ENCODE measurements around the gene BBOF1.

The BBOF1 gene

DNA sequence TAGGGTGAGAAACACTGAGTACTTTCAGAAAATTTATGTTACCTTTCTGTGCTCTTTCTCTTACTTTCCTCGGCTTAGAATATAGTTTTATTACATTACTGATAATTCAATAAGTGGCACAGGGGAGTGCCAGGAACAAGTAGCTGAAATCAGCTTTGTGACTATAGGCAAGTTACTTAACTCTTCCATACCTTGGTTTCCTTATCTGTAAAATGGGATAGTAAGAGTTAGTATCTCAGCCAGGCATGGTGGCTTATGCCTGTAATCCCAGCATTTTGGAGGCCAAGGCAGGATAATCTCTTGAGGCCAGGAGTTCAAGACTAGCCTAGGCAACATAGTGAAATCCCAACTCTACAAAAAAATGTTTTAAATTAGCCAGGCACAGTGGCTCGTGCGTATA is 15.4 kb downstream of the BBOF1 start:
- no peak for DNase-seq

DNA sequence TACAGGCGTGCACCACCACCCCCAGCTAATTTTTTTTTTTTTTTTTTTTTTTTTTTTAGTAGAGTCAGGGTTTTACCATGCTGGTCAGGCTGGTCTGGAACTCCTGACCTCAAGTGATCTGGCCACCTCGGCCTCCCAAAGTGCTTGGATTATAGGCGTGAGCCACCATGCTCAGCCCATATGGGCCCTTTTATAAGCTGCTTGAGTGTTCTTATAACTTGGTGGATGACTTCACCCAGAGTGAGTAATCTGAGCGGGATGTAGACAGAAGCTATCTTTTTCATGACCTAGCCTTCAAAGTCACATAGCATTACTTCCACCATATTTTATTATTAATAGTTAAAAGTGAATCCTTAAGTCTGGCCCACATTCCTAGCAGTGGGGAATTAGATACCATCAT is 16.4 kb downstream of the BBOF1 start:
- DNase-seq: no peak

DNA sequence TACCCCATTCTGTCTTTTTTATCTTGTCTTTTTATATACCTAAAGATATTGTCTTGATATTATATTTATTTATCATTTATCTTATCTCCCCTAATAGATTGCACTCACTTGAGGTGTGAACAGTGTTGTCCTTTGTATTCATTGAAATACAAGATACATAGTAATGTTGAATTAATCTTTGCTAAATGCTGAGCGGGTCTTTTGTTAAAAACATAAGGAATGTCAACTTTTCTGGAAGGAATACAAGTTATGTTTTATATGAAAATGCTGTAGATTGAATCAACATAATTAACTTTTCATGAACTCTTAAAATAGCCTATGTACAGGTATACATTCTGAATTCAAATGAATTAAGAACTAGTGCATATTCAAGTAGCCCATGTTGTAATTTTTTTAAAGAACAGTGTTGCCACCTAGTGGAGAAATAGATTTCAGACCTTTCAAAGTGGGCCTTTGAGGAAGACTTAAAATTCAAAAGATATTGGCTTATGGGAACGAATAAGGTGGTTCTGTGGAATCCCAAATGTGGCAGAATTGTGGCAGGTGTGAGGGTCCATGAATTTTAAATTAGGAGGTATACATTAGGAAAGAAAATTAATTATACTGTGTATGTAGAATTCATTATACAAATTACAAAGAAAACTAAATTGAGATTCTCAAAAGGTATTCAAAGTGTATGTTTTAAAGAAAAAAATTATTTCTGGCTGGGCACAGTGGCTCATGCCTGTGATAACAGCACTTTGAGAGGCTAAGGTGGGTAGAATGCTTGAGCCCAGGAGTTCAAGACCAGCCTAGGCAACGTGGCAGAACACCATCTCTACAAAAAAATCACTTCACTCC is 19.1 kb downstream of the BBOF1 start:
- DNase-seq: peak; percentile 12

DNA sequence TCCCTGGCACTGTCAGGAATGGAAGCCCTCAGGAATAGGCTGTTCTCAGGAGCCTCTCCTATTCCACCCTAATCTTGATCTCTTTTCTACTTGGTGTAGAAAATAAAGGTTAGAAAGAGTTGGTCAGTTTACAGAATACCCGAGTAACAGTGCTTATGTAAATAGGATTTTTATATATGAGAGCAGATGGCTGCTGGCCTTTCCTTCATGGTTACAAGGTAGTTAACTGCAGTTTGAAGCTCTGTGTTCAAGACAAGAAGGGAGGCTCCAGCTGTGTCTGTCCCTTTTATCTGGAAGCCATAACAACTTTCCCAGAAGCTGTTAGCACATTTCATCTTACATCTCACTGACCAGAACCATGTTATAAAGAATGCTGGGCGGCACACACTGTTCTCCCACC is 23.1 kb downstream of the BBOF1 start:
- DNase-seq: no peak

DNA sequence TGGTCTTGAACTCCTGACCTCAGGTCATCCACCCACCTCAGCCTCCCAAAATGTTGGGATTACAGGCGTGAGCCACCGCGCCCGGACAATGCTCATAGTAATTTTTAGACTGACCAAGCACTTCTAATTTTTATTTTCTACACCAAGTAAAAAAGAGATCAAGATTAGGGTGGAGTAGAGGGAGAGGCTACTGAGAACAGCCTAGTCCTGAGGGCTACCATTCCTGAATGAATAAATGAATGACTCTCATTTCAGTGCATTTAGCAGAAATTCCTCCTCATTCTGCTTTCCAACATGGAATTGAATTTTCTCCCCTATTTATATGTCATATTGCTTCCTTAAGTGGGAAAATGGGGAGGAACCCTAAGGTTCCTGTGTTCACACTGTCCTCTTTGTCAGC is 26.4 kb downstream of the BBOF1 start:
- DNase-seq: no peak

DNA sequence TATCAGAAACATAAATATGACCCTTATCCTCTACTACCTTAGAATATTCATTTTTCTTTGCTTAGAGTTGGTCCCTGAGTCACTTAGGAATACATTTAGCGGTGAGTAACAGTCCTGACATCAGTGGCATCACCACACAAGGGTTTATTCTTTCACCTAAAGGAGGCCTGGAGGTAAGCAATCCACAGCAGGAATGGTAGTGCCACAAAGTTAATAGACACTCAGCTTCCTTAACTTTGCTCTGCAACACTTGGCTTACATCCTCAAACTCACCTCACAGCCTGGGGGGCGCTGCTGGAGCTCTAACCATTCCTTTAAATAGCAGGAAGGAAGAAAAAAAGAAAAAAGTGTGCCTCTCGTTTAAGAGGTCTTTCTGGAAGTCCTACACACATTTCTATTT is 29.1 kb downstream of the BBOF1 start:
- no peak for DNase-seq

DNA sequence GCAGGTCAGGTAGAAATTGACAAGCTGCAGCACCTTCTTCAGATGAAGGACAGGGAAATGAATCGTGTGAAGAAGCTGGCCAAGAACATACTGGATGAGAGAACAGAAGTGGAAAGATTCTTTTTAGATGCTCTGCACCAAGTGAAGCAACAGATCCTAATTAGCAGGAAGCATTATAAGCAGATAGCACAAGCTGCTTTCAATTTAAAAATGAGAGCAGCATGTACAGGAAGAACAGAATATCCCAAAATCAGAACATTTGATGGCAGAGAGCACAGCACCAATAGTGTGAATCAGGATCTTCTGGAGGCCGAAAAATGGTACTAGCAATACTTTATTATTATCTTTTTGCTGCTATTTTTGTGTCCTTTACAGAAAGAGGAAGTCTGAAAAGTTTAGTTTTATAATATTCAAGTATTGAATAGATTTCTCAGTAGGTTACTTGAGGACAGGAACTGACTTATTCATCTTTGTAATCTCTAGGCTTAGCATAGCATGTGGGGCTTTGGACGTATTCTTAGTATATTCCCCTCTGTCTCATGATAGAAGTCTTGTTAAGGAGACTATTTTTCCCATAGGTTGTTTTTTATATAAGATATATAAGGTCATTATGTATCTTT is 30.8 kb downstream of the BBOF1 start:
- DNase-seq: no peak

DNA sequence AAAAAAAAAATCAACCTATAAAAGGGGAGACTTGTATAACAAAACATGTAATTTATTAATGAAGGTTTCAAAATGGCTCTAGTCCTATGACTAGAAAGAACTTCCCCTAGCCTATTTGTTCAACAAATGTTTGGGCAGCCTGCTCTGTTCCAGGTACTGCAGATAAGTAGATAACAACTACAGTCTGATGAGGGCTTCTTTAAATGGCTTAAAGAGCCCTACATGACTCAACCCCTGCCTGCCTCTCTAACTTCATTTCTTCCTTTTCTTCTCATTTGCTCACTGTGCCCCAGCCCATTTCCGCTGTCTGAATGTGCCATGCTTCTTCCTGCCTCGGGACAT is 43.6 kb downstream of the BBOF1 start:
- no peak for DNase-seq

DNA sequence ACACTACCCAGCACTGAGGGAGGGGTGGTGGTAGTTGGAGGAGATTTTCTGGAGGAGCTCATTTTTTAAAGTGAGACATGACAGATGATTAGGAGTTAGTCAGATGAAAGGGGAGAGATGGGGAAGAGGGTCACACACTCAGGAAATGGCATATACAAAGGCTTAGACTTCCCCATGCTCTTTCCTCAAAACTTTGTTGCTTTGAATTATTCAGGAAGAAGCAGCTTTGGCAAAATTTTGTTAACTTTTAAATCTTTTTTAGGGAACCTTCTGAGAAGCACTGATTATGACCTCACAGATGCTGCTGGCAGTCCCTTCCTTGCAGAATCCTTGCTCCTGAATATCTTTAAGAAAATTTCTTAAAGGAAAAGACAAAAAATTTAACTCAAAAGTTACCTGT is 45.3 kb downstream of the BBOF1 start:
- no peak for DNase-seq

DNA sequence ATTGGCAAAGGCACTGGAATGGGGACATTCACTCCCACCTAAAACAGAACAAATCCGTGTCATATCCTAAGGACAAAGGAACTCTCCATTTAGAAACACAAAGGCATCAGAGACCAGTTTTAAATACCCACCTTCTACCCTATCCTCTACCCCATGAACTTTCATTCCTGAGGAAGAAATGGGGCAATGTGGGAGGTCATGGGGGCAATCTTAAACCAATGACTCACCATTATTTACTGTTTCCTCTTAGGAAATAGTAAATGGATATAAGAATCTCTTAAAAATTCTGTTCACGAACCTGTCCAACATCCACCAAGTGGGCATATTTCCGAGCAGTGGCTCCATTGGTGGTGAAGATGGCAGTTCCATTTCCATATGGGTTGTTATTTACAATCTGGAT is 45.7 kb downstream of the BBOF1 start:
- no peak for DNase-seq

DNA sequence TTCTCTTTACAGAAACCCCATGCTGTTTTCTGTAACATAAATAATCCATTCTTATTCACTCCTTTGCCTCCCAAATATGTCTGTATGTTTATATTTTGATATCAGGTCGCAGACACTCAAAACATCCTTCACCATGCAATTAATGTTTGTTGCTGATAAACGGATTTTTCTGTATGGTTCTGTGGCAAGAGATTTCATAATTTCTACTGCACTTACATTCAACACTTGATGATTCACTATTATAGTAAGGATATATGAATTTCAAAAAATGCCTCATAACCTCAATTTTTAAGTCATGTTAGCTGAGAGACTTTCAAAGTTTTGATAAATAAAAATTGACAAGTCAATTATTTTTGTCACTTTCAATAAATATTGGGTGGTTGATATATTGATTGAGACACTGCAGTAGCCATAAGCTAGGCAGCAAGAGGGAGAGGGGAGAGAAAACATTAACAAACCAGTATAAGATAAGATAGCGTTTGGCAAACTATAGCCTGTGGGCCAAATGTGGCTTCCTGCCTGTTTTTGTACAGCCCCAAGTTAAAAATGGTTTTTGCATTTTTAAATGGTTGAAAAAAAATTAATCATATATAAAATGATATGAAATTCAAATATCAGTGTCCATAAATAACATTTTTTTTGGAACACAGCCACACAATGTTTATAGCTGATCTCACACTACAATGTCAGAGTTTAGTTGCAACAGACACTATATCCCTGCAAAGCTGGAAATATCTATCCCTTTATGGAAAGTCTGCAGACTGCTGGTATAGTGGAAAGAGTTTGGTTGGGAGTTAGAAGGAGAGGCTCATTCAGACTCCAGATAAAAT is 46.8 kb downstream of the BBOF1 start:
- no peak for DNase-seq

DNA sequence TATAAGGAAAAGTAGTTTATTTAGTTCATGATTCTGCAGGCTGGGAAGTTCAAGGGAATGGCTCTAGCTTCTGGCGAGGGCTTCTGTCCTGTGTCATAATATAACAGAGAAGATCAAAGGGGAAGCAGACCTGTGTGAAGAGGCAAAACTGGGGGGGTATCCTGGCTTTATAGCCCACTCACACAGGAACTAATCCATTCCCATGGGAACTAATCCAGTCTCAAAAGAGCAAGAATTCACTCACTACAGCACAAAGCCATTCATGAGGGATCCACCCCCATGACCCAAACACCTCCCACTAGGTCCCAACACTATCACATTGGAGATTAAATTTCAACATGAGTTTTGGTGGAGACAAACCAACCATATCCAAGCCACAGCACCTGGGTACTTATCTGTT is 58.3 kb downstream of the BBOF1 start:
- no peak for DNase-seq

DNA sequence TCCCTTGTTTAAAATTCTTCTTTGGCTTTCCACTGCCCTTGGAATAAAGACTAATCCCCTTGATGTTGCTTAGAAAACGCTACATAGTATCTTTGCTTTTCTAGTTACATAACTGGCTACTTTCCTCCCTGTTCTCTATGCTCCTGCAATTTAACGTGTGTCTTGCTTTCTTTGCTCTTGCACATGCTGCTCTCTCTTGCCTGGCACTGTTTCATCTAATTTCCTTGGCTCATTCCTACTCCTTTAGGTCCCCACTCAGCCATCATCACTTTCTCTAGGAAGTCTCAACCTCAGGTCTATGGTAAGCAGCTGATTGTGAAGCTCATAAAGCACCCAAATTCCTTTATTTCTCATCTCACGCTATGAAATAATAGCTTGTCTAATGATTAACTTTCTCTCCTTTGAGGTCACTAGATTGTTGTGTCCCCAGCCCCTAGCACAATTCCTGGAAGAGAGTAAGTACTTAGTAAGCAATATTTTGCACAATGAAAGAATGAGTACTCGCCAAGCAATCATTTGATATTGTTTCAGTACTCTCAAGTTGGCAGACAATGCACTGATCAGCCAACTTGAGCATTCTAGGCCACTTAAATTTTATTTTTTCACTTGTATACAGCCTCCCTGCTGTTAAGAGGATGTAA is 61.8 kb downstream of the BBOF1 start:
- no peak for DNase-seq

DNA sequence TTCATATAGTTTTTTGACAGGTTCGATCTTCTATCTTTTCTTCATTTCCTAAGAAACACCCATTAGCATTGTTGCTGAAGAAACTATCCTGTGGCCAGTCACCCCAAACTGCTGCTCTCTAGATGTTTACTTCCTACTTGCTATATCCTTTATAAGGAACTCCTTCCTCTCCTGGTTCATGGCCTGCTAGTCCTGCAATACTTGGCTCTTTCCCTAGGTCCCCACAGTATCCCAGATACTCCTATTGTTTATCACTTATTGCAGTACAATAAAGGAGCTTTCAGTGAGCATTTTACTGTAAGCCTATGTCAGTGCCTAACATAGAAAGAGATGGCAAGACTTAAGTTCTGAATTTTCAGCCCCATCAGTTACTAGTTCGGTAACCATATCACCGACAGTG is 62.3 kb downstream of the BBOF1 start:
- DNase-seq: no peak

DNA sequence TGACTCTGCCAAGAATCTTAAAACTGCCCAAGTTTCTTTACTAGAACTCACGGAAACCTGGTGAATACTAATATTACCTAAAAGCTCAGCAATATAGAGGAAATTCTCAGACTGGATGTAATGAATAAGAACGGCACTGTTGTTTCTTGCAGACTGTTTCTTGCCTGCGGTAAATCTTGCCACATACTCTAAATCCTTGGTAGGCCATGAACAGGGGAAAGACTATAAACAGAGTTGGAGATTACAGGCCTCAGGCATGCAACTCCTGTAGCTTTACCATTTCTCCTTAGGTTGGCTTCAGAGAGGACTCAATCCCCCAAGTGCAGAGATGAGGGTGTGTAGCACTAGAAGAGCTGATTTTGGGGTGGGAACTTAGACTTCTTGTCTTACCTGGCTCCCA is 64.0 kb downstream of the BBOF1 start:
- DNase-seq: no peak

DNA sequence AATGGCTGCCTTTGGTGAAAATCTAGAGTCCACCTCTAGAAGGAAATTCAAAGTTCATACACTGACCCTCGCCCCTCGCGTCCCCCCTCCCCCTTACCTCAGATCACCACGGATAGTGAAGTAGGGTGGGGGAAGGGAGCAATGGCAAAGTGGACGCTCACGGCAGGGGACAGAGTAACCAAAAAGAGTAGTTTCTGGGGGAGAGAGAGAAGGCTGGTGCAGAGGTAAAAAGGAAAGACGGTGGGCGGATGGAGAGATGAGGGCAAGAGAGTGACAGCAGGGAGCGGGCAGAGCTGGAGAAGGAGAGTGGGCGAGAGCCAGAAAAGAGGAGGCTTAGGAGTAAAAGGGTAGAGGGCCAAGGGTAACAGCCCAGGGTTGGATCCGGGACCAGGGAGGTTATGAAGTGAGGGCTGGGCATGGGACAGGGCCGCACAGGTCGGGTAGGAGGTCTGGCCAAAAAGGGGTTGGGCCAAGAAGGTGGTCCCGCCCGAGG is 64.7 kb downstream of the BBOF1 start:
- DNase-seq: no peak

DNA sequence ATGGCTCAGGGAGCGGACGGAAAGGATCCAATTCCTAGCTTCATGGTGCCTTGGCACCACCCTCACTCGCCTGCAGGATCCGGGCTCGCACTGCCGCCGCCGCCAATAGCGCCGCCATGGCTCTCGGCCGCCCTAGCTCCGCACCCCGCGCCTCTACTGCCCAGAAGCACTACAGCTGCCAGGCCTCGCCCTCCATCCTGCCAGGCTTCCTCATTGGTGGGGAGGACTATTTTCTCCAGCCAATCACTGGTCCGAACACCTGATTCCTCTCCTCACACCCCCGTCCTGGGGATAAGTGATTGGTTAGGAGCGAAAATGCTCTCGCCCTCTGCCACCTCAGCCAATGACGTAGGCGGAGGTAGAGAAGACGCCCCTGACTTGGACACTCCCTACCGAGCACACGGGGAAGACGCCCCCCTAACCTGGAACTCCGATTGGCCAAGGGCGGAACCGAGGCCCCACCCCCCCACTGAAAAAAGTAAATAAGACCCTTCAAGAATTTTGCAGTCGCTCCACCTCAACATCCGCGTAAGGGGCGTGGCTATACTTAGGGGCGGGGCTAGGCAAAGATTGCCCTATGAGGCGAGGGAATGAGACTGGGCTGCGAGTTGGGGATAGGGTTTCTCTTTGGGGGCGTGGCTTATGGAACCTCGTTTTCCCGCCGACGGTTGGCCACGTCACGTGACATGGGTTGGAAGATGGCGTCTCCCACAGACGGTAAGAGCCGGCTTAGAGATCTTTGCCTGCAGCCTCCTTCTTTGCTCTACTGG is 65.3 kb downstream of the BBOF1 start, which contains the start of the genes ALDH6A1 and LIN52:
Gene ALDH6A1 (minus strand): TSS at position 177 of the 770 bp plus-strand sequence. CDS start 59 bp downstream, at position 118.
Gene LIN52 (plus strand): TSS at position 680 of the 770 bp plus-strand sequence. CDS start 19 bp downstream, at position 699.
- peak; percentile 98 for DNase-seq

DNA sequence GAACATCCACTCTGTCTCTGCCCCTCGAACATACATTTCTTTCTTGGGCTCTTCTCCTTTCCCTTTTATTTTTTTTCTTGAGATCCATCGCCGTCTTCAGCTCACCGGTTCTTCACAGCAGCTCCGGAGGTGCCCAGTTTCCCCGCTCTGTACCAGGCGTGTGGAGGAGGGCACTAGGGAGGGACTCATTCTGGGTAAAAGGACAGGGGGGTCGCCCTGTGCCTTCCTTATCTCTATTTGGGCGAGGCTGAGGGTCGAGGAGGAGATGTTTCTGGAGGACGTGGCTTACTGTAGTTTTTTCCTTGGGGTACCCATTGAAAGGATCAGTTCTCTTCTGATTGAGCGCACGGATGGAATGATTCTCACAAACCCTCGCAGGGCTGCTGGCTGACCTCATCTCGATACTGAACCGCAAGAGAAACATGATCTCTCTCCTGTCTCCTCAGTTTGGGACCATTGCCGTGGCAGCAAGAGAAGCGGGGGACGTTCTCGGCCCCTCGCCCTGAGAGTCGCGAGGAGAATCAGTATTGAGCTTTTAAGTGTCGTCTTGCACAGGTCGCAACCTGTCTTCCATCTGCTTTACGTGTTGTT is 66.0 kb downstream of the BBOF1 start:
- no peak for DNase-seq

DNA sequence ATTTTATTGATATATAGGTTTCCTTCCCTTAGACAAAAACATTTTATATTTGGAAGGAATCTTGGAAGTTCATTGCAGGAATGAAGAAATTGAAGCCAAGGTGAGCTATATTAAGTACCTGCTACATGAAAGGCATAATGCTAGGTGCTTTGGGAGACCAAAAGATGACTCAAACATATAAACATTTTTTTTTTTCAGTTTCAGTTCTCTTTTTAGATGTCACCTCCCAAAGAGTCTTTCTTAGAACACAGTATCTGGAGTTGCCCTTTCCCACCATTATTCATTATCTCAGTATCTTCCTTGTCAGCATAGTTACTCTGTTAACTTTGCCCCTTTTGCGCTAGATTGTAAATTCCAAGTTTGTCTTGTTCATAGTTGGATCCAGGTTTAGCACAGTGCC is 66.7 kb downstream of the BBOF1 start:
- DNase-seq: no peak

DNA sequence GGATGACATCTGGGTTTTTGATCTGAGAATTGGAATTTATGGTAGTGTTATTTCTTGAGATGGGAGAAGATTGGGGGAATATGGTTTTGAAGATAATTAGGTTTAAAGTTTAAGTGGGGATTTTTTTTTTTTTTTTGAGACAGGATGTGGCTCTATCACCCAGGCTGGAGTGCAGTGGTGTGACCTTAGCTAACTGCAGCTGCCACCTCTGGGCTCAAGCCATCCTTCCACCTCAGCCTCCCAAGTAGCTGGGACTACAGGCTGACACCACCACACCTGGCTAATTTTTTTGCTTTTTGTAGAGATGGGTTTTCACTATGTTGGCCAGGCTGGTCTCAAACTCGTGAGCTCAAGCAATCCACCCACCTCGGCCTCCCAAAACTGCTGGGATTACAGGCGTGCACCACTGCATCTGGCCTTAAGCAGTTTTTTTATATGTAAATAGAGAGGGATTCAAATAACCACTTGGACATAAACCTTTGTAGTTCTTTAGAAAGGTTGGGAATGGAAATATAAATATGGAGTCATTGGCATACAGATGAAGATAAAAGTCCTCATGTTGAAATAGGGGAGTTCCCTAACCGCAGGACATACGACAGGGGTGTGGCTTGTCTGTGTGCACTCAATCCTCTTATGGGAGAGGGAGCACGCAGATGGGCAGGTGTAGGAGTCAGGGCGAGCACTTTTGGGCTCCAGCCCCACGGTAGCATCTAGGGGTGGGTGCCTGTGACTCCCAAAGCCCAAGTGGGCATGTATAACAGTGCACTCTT is 70.3 kb downstream of the BBOF1 start:
- no peak for DNase-seq

DNA sequence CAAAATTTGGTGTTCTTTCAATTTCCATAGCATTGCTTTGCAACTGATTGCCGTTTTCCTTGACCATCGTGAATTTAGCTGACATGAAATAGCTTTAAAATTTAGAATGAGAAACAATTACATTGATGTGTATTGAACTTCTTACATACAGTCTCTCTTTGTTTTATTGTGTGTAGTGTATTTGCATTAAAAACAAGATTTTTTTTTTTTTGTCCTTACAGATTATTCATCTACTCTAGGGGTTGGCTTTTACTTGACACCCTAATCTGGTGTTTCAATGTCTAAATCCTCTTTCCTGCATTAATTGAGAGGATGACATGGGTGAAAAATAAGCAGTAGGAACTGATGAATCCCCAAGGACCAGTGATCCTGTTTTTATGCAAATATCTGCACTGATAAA is 86.2 kb downstream of the BBOF1 start:
- no peak for DNase-seq
